GM18511 (cell line): ENCODE results near the gene NXPH4.

Source experiments
- ATAC-seq: cut with Tn5 transposase; IDR thresholded peaks from one replicate; pipeline ENCODE4 v1.9.1; 2021; ENCODE audit warnings: mild to moderate bottlenecking, moderate library complexity; ENCODE audit not compliant: unreplicated experiment

The NXPH4 gene

GRCh38 chr12:57216921-57217879, 606 bp downstream of the NXPH4 start:
- no peak for ATAC-seq

- no peak for ATAC-seq
Measured at GRCh38 chr12:57218030-57218853, 1.6 kb downstream of the NXPH4 start.

GRCh38 chr12:57219205-57219992, 2.8 kb downstream of the NXPH4 start:
- ATAC-seq, result no peak

GRCh38 chr12:57219993-57220754, 3.6 kb downstream of the NXPH4 start:
- ATAC-seq, result no peak

GRCh38 chr12:57220770-57221168, 4.2 kb downstream of the NXPH4 start:
- ATAC-seq, result no peak

- no peak for ATAC-seq
Measured at GRCh38 chr12:57221169-57221917, 4.7 kb downstream of the NXPH4 start.

GRCh38 chr12:57222286-57223190, 5.9 kb downstream of the NXPH4 start:
- no peak for ATAC-seq

GRCh38 chr12:57223191-57224165, 6.9 kb downstream of the NXPH4 start:
- no peak for ATAC-seq

- ATAC-seq, result no peak
Measured at GRCh38 chr12:57224278-57224972, 7.8 kb downstream of the NXPH4 start.

- peak; percentile 46 for ATAC-seq
Measured at GRCh38 chr12:57224973-57225679, 8.5 kb downstream of the NXPH4 start.

GRCh38 chr12:57225680-57226210, 9.2 kb downstream of the NXPH4 start:
- no peak for ATAC-seq

- no peak for ATAC-seq
Measured at GRCh38 chr12:57226588-57227314, 10.2 kb downstream of the NXPH4 start.

GRCh38 chr12:57227315-57228115, 10.9 kb downstream of the NXPH4 start:
- no peak for ATAC-seq

- ATAC-seq, result peak; percentile 6
Measured at GRCh38 chr12:57229046-57229633, 12.5 kb downstream of the NXPH4 start.
